BLaER1 treated with 17β-estradiol and CSF1 and Interleukin-3, amounts not matched to agents 10 nM and 100 nM (cell line): ENCODE measurements around the gene ARAP1.

ENCODE experiments used
- H3K27ac ChIP-seq, 11 experiments: shearing (Covaris generic); formaldehyde crosslinking; 2 replicates each; pipeline ENCODE4 v1.8.1; 2022
- H3K27me3 ChIP-seq, 11 experiments: shearing (Covaris generic); formaldehyde crosslinking; 2 replicates each; pipeline ENCODE4 v1.8.1; 2022
- H3K36me3 ChIP-seq, 11 experiments: shearing (Covaris generic); formaldehyde crosslinking; 2 replicates each; pipeline ENCODE4 v1.8.1; 2022
- H3K4me1 ChIP-seq, 10 experiments: shearing (Covaris generic); formaldehyde crosslinking; 2 replicates each; pipeline ENCODE4 v1.8.1; 2022
- H3K4me2 ChIP-seq, 11 experiments: shearing (Covaris generic); formaldehyde crosslinking; 2 replicates each; pipeline ENCODE4 v1.8.1; 2022
- H3K4me3 ChIP-seq, 10 experiments: shearing (Covaris generic); formaldehyde crosslinking; 2 replicates each; pipeline ENCODE4 v1.8.1; 2022
- H3K9ac ChIP-seq, 11 experiments: shearing (Covaris generic); formaldehyde crosslinking; 2 replicates each; pipeline ENCODE4 v1.8.1; 2022
- H3K9me3 ChIP-seq, 11 experiments: shearing (Covaris generic); formaldehyde crosslinking; replicated peaks in 1 of 11; 2 replicates each; pipeline ENCODE4 v1.8.1; 2022
- H4K20me1 ChIP-seq, 11 experiments: shearing (Covaris generic); formaldehyde crosslinking; 2 replicates each; pipeline ENCODE4 v1.8.1; 2022
- Cebpa-rat ChIP-seq, 11 experiments: shearing (Covaris generic); IDR thresholded peaks; 2 replicates each; pipeline ENCODE4 v1.8.1; 2022

The ARAP1 gene

GRCh38 chr11:72648384-72649136 is 103.6 kb downstream of the ARAP1 start:
- H3K27ac ChIP-seq: no peak overlapping the region
- no peaks in the 10 kb centered on the region; a peak in 3 of 22 replicates for H4K20me1 ChIP-seq
- TF ChIP-seq Cebpa-rat (IDR thresholded peaks at IDR 0.05): no peak
- no peaks in the 10 kb centered on the region for H3K9me3 ChIP-seq
- no peaks in the 10 kb centered on the region for H3K36me3 ChIP-seq
- H3K27me3 ChIP-seq: peaks cover 0 to 1% (median 0%) of the 10 kb centered on the region in 11 experiments; a peak in 2 of 22 replicates
- H3K4me2 ChIP-seq: no peak overlapping the region
- H3K9ac ChIP-seq: no peak overlapping the region
- H3K4me1 ChIP-seq: peaks cover 4 to 17% (median 8%) of the 10 kb centered on the region in 10 experiments; a peak in 19 of 20 replicates
- no peak overlapping the region for H3K4me3 ChIP-seq

GRCh38 chr11:72647882-72648281 is 104.3 kb downstream of the ARAP1 start:
- H3K4me3 ChIP-seq: no peak overlapping the region

GRCh38 chr11:72646472-72646871 is 105.7 kb downstream of the ARAP1 start:
- no peaks in the 10 kb centered on the region for H3K9me3 ChIP-seq
- H4K20me1 ChIP-seq: peaks cover 0 to 7% (median 0%) of the 10 kb centered on the region in 11 experiments; a peak in 5 of 22 replicates
- no peak overlapping the region for H3K4me3 ChIP-seq
- no peak overlapping the region for H3K9ac ChIP-seq
- no peak for TF ChIP-seq Cebpa-rat (IDR thresholded peaks at IDR 0.05)
- H3K4me2 ChIP-seq: peak overlapping the region in 3 of 11 experiments; percentile 27 to 75 (median 64); a peak in 6 of 22 replicates
- no peaks in the 10 kb centered on the region for H3K36me3 ChIP-seq
- H3K4me1 ChIP-seq: peaks cover 0 to 30% (median 12%) of the 10 kb centered on the region in 10 experiments; a peak in 14 of 20 replicates
- H3K27me3 ChIP-seq: peaks cover 8 to 22% (median 20%) of the 10 kb centered on the region in 11 experiments
- no peak overlapping the region for H3K27ac ChIP-seq

More at GRCh38 chr11:72647882-72648281, 104.3 kb downstream of the ARAP1 start:
- Histone ChIP-seq H3K27ac (no peak overlapping the region), H3K4me1 (peaks cover 0 to 22% (median 9%) of the 10 kb centered on the region in 10 experiments; a peak in 15 of 20 replicates), H3K27me3 (peaks cover 0 to 8% (median 6%) of the 10 kb centered on the region in 11 experiments; a peak in 19 of 22 replicates), H3K9ac (no peak overlapping the region), H3K9me3 (no peaks in the 10 kb centered on the region), H3K36me3 (no peaks in the 10 kb centered on the region), H3K4me2 (no peak overlapping the region), H4K20me1 (no peaks in the 10 kb centered on the region; a peak in 3 of 22 replicates)
- TF ChIP-seq Cebpa-rat (IDR thresholded peaks at IDR 0.05): no peak

- TF ChIP-seq Cebpa-rat (IDR thresholded peaks at IDR 0.05): no peak
- H3K4me1 ChIP-seq: peaks cover 0 to 30% (median 12%) of the 10 kb centered on the region in 10 experiments; a peak in 14 of 20 replicates
- H3K4me2 ChIP-seq: peak overlapping the region in 3 of 11 experiments; percentile 27 to 75 (median 64); a peak in 6 of 22 replicates
These were observed 106.2 kb downstream of the ARAP1 start for GRCh38 chr11:72646024-72646423.

GRCh38 chr11:72643547-72643946 is 108.7 kb downstream of the ARAP1 start:
- no peak for TF ChIP-seq Cebpa-rat (IDR thresholded peaks at IDR 0.05)
- Histone ChIP-seq H3K9ac (peak overlapping the region in 4 of 11 experiments; percentile 32 to 65 (median 52); a peak in 6 of 22 replicates), H3K9me3 (no peaks in the 10 kb centered on the region), H3K4me1 (peaks cover 0 to 30% (median 12%) of the 10 kb centered on the region in 10 experiments; a peak in 14 of 20 replicates), H3K27ac (peak overlapping the region in 2 of 11 experiments; percentile 33 to 55; a peak in 2 of 22 replicates), H3K36me3 (no peaks in the 10 kb centered on the region), H4K20me1 (peaks cover 0 to 14% (median 0%) of the 10 kb centered on the region in 11 experiments; a peak in 6 of 22 replicates), H3K4me2 (peak overlapping the region; percentile 74 to 98 (median 87)), H3K4me3 (peak overlapping the region in 6 of 10 experiments; percentile 37 to 64 (median 54); a peak in 4 of 20 replicates), H3K27me3 (peaks cover 32 to 49% (median 41%) of the 10 kb centered on the region in 11 experiments)

More at GRCh38 chr11:72646024-72646423, 106.2 kb downstream of the ARAP1 start:
- H4K20me1 ChIP-seq: peaks cover 0 to 11% (median 0%) of the 10 kb centered on the region in 11 experiments; a peak in 7 of 22 replicates
- H3K9me3 ChIP-seq: no peaks in the 10 kb centered on the region
- H3K27ac ChIP-seq: no peak overlapping the region
- H3K9ac ChIP-seq: no peak overlapping the region
- H3K36me3 ChIP-seq: no peaks in the 10 kb centered on the region
- H3K4me3 ChIP-seq: no peak overlapping the region
- H3K27me3 ChIP-seq: peaks cover 12 to 27% (median 25%) of the 10 kb centered on the region in 11 experiments

- Histone ChIP-seq H3K27me3 (peaks cover 32 to 52% (median 41%) of the 10 kb centered on the region in 11 experiments), H3K27ac (peak overlapping the region in 2 of 11 experiments; percentile 33 to 55; a peak in 5 of 22 replicates), H3K9me3 (no peaks in the 10 kb centered on the region), H3K4me2 (peak overlapping the region; percentile 74 to 98 (median 87)), H3K36me3 (no peaks in the 10 kb centered on the region), H4K20me1 (peaks cover 0 to 14% (median 0%) of the 10 kb centered on the region in 11 experiments; a peak in 6 of 22 replicates), H3K9ac (peak overlapping the region in 10 of 11 experiments; percentile 30 to 67 (median 58); a peak in 17 of 22 replicates), H3K4me1 (peaks cover 0 to 30% (median 12%) of the 10 kb centered on the region in 10 experiments; a peak in 14 of 20 replicates), H3K4me3 (peak overlapping the region; percentile 37 to 64 (median 51); a peak in 18 of 20 replicates)
- TF ChIP-seq Cebpa-rat (IDR thresholded peaks at IDR 0.05): no peak
These were observed 109.2 kb downstream of the ARAP1 start for GRCh38 chr11:72642884-72643522.

DNA sequence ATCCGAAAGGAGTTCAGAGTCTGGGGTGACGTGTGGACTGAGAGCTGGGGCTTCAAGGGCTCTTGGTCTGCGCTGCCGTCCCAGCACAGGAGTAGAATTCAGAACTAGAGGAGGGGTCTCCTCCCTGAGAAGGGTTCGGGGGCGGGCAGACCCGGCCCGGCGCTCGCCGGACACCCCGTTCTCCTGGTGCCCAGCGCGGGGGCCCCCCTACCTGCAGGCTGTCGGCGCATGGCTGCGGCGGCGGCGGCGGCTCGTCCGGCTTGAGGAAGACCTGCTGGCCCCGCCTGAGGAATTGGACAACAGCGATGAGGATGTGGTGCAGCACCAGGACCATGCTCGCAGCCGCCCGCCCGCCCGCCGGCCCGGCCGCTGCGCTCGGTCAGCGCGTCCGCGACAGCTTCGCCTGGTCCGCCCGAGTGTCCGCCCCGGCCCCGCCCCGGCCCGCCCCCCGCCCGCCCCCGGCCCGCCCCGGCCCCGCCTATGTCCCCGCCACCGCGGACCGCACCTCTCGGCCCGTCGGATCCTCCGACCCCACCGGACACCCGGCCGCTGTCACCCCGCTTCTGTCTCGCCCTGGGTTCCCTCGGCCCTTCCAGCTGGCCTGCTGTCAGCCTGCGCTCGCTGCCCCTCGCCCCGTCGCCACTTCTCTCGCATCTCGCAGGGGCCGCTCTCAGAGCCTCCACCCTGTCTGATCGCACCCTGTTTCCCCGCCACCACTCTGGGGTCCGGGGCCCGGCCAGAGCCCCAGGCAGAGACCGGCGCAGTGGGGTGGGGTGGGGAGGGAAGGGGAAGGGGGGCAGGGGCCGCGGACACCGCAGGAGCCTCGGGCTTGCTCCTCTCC is 109.9 kb downstream of the ARAP1 start:
- no peak for TF ChIP-seq Cebpa-rat (IDR thresholded peaks at IDR 0.05)
- no peaks in the 10 kb centered on the region for H3K9me3 ChIP-seq
- peak overlapping the region; percentile 38 to 64 (median 51); a peak in 18 of 20 replicates for H3K4me3 ChIP-seq
- H4K20me1 ChIP-seq: peaks cover 0 to 14% (median 0%) of the 10 kb centered on the region in 11 experiments; a peak in 6 of 22 replicates
- peaks cover 0 to 30% (median 12%) of the 10 kb centered on the region in 10 experiments; a peak in 14 of 20 replicates for H3K4me1 ChIP-seq
- no peaks in the 10 kb centered on the region for H3K36me3 ChIP-seq
- H3K9ac ChIP-seq: peak overlapping the region in 6 of 11 experiments; percentile 32 to 67 (median 64); a peak in 9 of 22 replicates
- H3K27me3 ChIP-seq: peaks cover 32 to 52% (median 41%) of the 10 kb centered on the region in 11 experiments
- peak overlapping the region; percentile 76 to 98 (median 89) for H3K4me2 ChIP-seq
- H3K27ac ChIP-seq: no peak overlapping the region
